GM23248 (cell line): ENCODE results near the gene PTPRT. TPM values are rescaled to one million over a fixed set of nuclear protein-coding genes. Genes with fewer than 3 reads are reported as not detected.

Experiments
- DNase-seq: peaks from one replicate; pipeline ENCODE4 v3.0.0-alpha.2; 2015
- H2AFZ ChIP-seq: fragments of 200-600 bp; sonication (generic); 2 replicates; pipeline ENCODE4 v1.6.1; 2016; ENCODE audit warnings: antibody characterized with exemption
- H3F3A ChIP-seq: fragments of 200-600 bp; sonication (generic); 2 replicates; pipeline ENCODE4 v1.6.1; 2016; ENCODE audit warnings: mild to moderate bottlenecking, antibody characterized with exemption, mixed run types; ENCODE audit not compliant: insufficient read depth
- H3K27ac ChIP-seq: fragments of 200-600 bp; sonication (generic); 2 replicates; pipeline ENCODE4 v1.5.1; 2016; ENCODE audit warnings: mild to moderate bottlenecking
- H3K27me3 ChIP-seq: fragments of 200-600 bp; sonication (generic); replicated peaks from 2 replicates; pipeline ENCODE4 v1.6.1; 2016; ENCODE audit warnings: mild to moderate bottlenecking; ENCODE audit not compliant: insufficient read depth
- H3K36me3 ChIP-seq: fragments of 200-600 bp; sonication (generic); 2 replicates; pipeline ENCODE4 v1.6.1; 2016; ENCODE audit warnings: low read depth, mild to moderate bottlenecking
- H3K4me1 ChIP-seq: fragments of 200-600 bp; sonication (generic); 2 replicates; pipeline ENCODE4 v1.6.1; 2016; ENCODE audit warnings: mild to moderate bottlenecking; ENCODE audit not compliant: insufficient read depth
- H3K4me2 ChIP-seq: fragments of 200-600 bp; sonication (generic); one replicate; pipeline ENCODE4 v1.6.1; 2016; ENCODE audit warnings: mild to moderate bottlenecking; ENCODE audit not compliant: unreplicated experiment
- H3K4me3 ChIP-seq: fragments of 200-600 bp; sonication (generic); 2 replicates; pipeline ENCODE4 v1.5.1; 2016; ENCODE audit warnings: mild to moderate bottlenecking
- H3K79me2 ChIP-seq: fragments of 200-600 bp; sonication (generic); 2 replicates; pipeline ENCODE4 v1.6.1; 2016; ENCODE audit warnings: mild to moderate bottlenecking; ENCODE audit not compliant: insufficient read depth
- H3K9ac ChIP-seq: fragments of 200-600 bp; sonication (generic); 2 replicates; pipeline ENCODE4 v1.6.1; 2016; ENCODE audit warnings: mild to moderate bottlenecking
- H3K9me2 ChIP-seq: fragments of 200-600 bp; sonication (generic); 2 replicates; pipeline ENCODE4 v1.6.1; 2016; ENCODE audit warnings: mixed run types, mild to moderate bottlenecking, moderate library complexity; ENCODE audit not compliant: insufficient read depth
- H3K9me3 ChIP-seq: fragments of 200-600 bp; sonication (generic); one replicate; pipeline ENCODE4 v1.6.1; 2017; ENCODE audit warnings: low read depth
- H4K20me1 ChIP-seq: fragments of 200-600 bp; sonication (generic); 2 replicates; pipeline ENCODE4 v1.6.0; 2016; ENCODE audit not compliant: insufficient read depth
- EZH2 ChIP-seq: fragments of 200-600 bp; sonication (generic); IDR thresholded peaks from 2 replicates; pipeline ENCODE4 v1.6.1; 2018; ENCODE audit warnings: antibody characterized with exemption, mild to moderate bottlenecking; ENCODE audit not compliant: insufficient read depth, poor library complexity, severe bottlenecking
- EZH2phosphoT487 ChIP-seq: fragments of 200-600 bp; sonication (generic); IDR thresholded peaks from 2 replicates; pipeline ENCODE4 v1.6.1; 2018; ENCODE audit warnings: antibody characterized with exemption, moderate library complexity, mild to moderate bottlenecking, low read depth; ENCODE audit not compliant: insufficient read depth
- WGBS, 2 experiments: methylation state at CpG; one replicate each; pipeline ENCODE4 v1.1.6; 2015 to 2017; ENCODE audit warnings: low lambda C conversion rate in 2 of 2, low coverage in 1 of 2; ENCODE audit errors: missing lambda C conversion rate in 2 of 2; 5-methylcytosine and 5-hydroxymethylcytosine counted together
- in situ Hi-C: fragments of 300-500 bp; cut with MboI; formaldehyde crosslinking; loops from 2 replicates; pipeline ENCODE4 v1.15.0; 2020
- polyA plus RNA-seq: library from polyadenylated mRNA; unstranded; fragments of >200 nt; fragmentation: Nextera tagmentation; extraction: Ambion mirVana; gene quantifications from 2 replicates; pipeline ENCODE4 v1.2.1, GENCODE V29; 2016
- total RNA-seq: library from RNA; depleted of rRNA; stranded (reverse); fragments of >200 nt; shearing (Covaris generic); gene quantifications from 2 replicates; pipeline ENCODE4 v1.2.3, GENCODE V29; 2014

PTPRT gene
- total and polyA plus RNA-seq, 2 experiments from 2014 or later: not detected

DNA sequence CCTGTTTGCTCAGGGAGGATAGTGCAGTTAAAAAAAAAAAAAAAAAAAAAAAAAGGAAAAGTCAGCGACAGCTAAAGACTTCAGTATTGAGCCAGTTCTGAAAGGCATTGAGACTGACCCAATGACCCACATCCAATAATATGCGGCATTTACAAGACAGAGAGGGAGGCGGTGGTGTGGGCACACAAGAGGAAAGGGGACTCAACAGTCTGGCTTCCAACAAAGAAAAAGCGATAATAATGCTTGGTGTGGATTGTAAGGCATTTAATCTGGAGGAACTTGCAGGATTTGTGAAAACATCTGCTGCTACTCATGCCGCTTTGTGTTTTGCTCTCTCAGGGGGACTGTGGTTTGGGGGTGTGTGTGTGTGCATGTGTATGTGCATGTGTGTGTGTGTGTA is 787.3 kb downstream of the PTPRT start:
- Histone ChIP-seq H3K79me2 (no peaks in the 10 kb centered on the region), H3K4me3 (no peak overlapping the region), H3K9ac (no peak overlapping the region), H3F3A (no peaks in the 10 kb centered on the region), H4K20me1 (no peaks in the 10 kb centered on the region), H3K27me3 (no peaks in the 10 kb centered on the region), H3K9me3 (no peaks in the 10 kb centered on the region), H3K9me2 (no peaks in the 10 kb centered on the region), H3K36me3 (no peaks in the 10 kb centered on the region), H3K4me2 (no peak overlapping the region), H3K4me1 (no peaks in the 10 kb centered on the region), H2AFZ (no peak overlapping the region), H3K27ac (no peak overlapping the region)
- no peak for DNase-seq
- TF ChIP-seq EZH2phosphoT487 (no peak), EZH2 (no peak)
- in situ Hi-C loops: no loop called here
- 29 to 50% methylated on average over 5 of the region's 5 CpGs for WGBS, 2 experiments

DNA sequence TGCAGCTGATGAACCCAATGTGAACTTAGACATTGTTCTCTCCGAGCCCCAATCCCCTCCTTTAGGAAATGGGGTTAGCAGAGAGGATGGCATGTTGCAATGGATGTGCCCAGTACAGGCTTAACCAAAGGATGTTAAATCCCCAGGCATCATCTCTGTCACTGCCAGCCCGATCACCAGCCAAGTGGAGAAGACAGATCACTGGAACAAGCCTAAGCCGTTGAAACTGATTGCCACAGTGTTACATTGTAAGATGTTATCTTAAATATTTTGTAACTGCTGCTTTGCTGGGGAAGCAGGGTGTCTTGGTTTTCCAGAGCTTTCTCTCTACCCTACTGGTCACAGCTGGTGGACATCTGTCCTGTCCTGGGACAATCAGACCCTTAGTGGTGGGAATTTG is 788.1 kb downstream of the PTPRT start:
- H3K4me2 ChIP-seq: no peak overlapping the region
- no peaks in the 10 kb centered on the region for H3K27me3 ChIP-seq
- no peaks in the 10 kb centered on the region for H3K9me3 ChIP-seq
- no peak for DNase-seq
- H3K36me3 ChIP-seq: no peaks in the 10 kb centered on the region
- H3K4me1 ChIP-seq: no peaks in the 10 kb centered on the region
- H3K27ac ChIP-seq: no peak overlapping the region
- no peak overlapping the region for H2AFZ ChIP-seq
- H3F3A ChIP-seq: no peaks in the 10 kb centered on the region
- TF ChIP-seq EZH2: no peak
- TF ChIP-seq EZH2phosphoT487: no peak
- H3K4me3 ChIP-seq: no peak overlapping the region
- in situ Hi-C loops: no loop called here
- H3K9ac ChIP-seq: no peak overlapping the region
- H4K20me1 ChIP-seq: no peaks in the 10 kb centered on the region
- H3K79me2 ChIP-seq: no peaks in the 10 kb centered on the region
- WGBS, 2 experiments: 13 to 16% methylated on average over 3 of the region's 3 CpGs
- H3K9me2 ChIP-seq: no peaks in the 10 kb centered on the region

DNA sequence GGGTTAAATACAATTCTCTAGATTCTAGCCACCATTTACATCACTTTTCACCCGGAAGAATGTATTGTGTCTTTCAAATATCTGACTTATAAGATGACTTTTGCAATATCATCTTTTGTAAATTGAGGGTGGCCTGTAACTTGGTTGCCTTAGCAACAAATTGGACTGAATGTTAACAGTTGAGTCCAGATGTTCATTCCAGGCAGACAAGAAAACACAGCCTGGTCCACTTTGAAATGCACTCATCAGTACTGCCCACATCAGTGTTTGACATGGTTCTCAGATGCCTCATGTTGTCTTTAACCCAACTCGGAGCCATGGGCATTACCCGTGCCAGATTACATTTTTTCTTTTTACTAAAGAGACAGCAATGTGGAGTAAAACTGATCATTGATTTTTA is 789.9 kb downstream of the PTPRT start:
- H3K9me3 ChIP-seq: no peaks in the 10 kb centered on the region
- TF ChIP-seq EZH2 (no peak), EZH2phosphoT487 (no peak)
- no peak overlapping the region for H3K9ac ChIP-seq
- no peak overlapping the region for H3K4me2 ChIP-seq
- H3K79me2 ChIP-seq: no peaks in the 10 kb centered on the region
- no peaks in the 10 kb centered on the region for H3K27me3 ChIP-seq
- no peaks in the 10 kb centered on the region for H3K36me3 ChIP-seq
- no peaks in the 10 kb centered on the region for H3F3A ChIP-seq
- DNase-seq: no peak
- H4K20me1 ChIP-seq: no peaks in the 10 kb centered on the region
- 2 to 4% methylated on average over 3 of the region's 3 CpGs for WGBS, 2 experiments
- H3K27ac ChIP-seq: no peak overlapping the region
- H3K4me3 ChIP-seq: no peak overlapping the region
- no peak overlapping the region for H2AFZ ChIP-seq
- in situ Hi-C loops: no loop called here
- H3K9me2 ChIP-seq: no peaks in the 10 kb centered on the region
- no peaks in the 10 kb centered on the region for H3K4me1 ChIP-seq

DNA sequence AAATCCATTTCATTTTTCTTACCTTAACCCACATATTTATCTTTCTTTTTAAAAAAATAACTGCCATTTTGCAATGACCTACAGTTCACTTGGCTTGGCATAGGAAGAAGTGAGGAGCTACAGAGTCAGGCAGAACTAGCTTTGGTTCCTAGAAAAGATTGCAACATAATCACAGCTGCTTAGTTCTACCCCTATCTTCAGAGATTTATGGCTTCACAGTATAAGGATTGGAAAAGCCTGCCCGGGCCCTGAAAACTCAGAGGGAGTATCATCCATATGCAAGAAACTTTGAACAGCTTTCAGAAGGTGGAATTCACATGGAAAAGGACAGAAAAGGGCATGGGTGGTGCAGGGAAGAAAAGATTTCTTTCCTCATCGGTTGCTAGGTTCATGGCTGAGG is 797.3 kb downstream of the PTPRT start:
- 0 to 2% methylated on average over 2 of the region's 2 CpGs for WGBS, 2 experiments
- TF ChIP-seq EZH2phosphoT487: no peak
- TF ChIP-seq EZH2: no peak
- no peak overlapping the region for H2AFZ ChIP-seq
- H3K9ac ChIP-seq: no peak overlapping the region
- H3K79me2 ChIP-seq: no peaks in the 10 kb centered on the region
- no peak overlapping the region for H3K4me2 ChIP-seq
- DNase-seq: no peak
- no peak overlapping the region for H3K4me3 ChIP-seq
- no peaks in the 10 kb centered on the region for H3K9me3 ChIP-seq
- no peaks in the 10 kb centered on the region for H3K36me3 ChIP-seq
- no peaks in the 10 kb centered on the region for H3K27me3 ChIP-seq
- H3F3A ChIP-seq: no peaks in the 10 kb centered on the region
- H4K20me1 ChIP-seq: no peaks in the 10 kb centered on the region
- H3K27ac ChIP-seq: no peak overlapping the region
- in situ Hi-C loops: no loop called here
- H3K9me2 ChIP-seq: no peaks in the 10 kb centered on the region
- H3K4me1 ChIP-seq: no peaks in the 10 kb centered on the region

DNA sequence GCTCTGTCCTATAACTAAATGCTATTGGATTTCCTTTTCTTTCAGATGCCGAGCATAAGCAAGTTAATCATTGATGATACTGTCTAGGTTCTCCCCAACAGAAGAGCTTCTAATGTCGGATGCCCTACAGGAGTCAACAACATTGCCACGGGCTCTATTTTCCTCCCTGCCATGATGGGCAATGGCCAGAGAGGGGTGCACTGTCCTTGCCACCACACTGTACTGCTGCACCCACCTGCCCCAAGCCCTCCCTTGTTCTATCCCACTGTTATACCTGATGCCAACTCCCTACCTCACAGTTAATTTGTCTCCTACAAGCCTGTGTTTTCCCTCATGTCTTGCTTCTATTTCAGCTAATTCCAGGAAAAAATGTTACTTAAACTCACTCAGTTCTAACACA is 797.9 kb downstream of the PTPRT start:
- Histone ChIP-seq H3K4me1 (no peaks in the 10 kb centered on the region), H2AFZ (no peak overlapping the region), H3K4me2 (no peak overlapping the region), H3K27me3 (no peaks in the 10 kb centered on the region), H3K27ac (no peak overlapping the region), H3K79me2 (no peaks in the 10 kb centered on the region), H3K9me2 (no peaks in the 10 kb centered on the region), H3F3A (no peaks in the 10 kb centered on the region), H3K9me3 (no peaks in the 10 kb centered on the region), H3K9ac (no peak overlapping the region), H3K4me3 (no peak overlapping the region), H3K36me3 (no peaks in the 10 kb centered on the region), H4K20me1 (no peaks in the 10 kb centered on the region)
- WGBS, 2 experiments: 29 to 31% methylated on average over 3 of the region's 3 CpGs
- TF ChIP-seq EZH2 (no peak), EZH2phosphoT487 (no peak)
- in situ Hi-C loops: no loop called here
- DNase-seq: no peak
